ENCODE results near the gene NAV2. TPM values are rescaled to one million over a fixed set of nuclear protein-coding genes. Genes with fewer than 3 reads are reported as not detected.

The NAV2 gene
- total RNA-seq, 1 experiment from 2014 or later = 2.1 TPM

- no peak for TF ChIP-seq EZH2 (IDR thresholded peaks at IDR 0.05)
- no peak for TF ChIP-seq ATF3 (IDR thresholded peaks at IDR 0.05)
- TF ChIP-seq YY1 (IDR thresholded peaks at IDR 0.05; ENCODE audit: extremely low read depth, insufficient replicate concordance, low read depth, low read length) = peak; percentile 59
Measured at GRCh38 chr11:19679952-19680828, 32.4 kb upstream of the NAV2 start (continued).

DNA sequence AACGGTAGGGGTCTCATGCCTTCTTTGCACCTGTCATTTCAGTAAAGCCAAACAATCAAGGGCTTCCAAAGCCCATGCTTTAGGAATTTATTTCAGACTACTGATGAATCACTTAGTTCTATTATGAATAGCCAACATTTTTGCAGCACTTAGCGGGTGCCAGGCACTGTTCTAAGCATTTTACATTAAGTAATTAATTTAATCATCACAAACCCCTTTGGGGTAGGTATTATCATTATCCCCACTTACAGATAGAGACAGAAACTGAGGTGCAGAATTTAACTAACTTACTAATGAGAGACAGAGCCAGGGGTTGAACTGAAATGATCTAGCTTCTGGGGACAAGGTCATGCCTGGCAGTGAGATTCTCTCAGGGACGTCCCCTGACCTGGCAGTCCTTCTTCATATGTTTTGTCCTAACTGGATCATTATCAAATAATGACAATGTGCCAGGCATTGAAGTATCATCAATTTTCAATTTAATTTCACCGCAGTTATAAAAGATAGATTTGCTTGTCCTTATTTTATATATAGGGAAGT, 31.7 kb upstream of the NAV2 start:
- H3K4me1 ChIP-seq (ENCODE audit: control insufficient read depth in 1 of 2, insufficient read depth in 2 of 2, low read length in 2 of 2) = peaks cover 11 to 37% of the 10 kb centered on the region in 2 experiments
- no peak for TF ChIP-seq POLR2A (IDR thresholded peaks at IDR 0.05; ENCODE audit: borderline replicate concordance, extremely low read depth, insufficient read depth, insufficient read length)
- TF ChIP-seq POLR2AphosphoS5 (IDR thresholded peaks at IDR 0.05; ENCODE audit: low read depth, low read length) = no peak
- TF ChIP-seq ZNF274 (IDR thresholded peaks at IDR 0.05; ENCODE audit: low read depth, low read length) = no peak
- TF ChIP-seq ZFX (IDR thresholded peaks at IDR 0.05) = no peak
- no peak for TF ChIP-seq CEBPB (IDR thresholded peaks at IDR 0.05; ENCODE audit: low read depth)
- TF ChIP-seq, protein P1, sequence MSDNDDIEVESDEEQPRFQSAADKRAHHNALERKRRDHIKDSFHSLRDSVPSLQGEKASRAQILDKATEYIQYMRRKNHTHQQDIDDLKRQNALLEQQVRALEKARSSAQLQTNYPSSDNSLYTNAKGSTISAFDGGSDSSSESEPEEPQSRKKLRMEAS (IDR thresholded peaks at IDR 0.05) = no peak
- no peak for TF ChIP-seq FOSL1 (IDR thresholded peaks at IDR 0.05; ENCODE audit: low read depth)
- no peak for TF ChIP-seq ZBTB33 (IDR thresholded peaks at IDR 0.05; ENCODE audit: extremely low read depth, insufficient replicate concordance, low read length)
- no peak for TF ChIP-seq EGR1 (IDR thresholded peaks at IDR 0.05; ENCODE audit: low read depth)
- no peak overlapping the region for H3K27ac ChIP-seq (ENCODE audit: low read depth, low read length)
- ChIA-PET RAD21 (ENCODE audit: low non-redundant PET in 1 of 2, low total read pairs in 2 of 2, uncharacterized antibody in 2 of 2, unreplicated experiment in 2 of 2) (no interaction called here), POLR2A (no interaction called here), CTCF (no interaction called here)
- no peaks in the 10 kb centered on the region for H3K9me3 ChIP-seq (ENCODE audit: control insufficient read depth in 1 of 2, insufficient read depth in 1 of 2, low read depth in 1 of 2, low read length in 2 of 2)
- intact Hi-C loops (cut with micrococcal nuclease) = no loop called here
- peak overlapping the region; percentile 72 for H3K4me2 ChIP-seq (ENCODE audit: low read length)
- H3K36me3 ChIP-seq (ENCODE audit: control insufficient read depth in 1 of 2, insufficient read depth in 2 of 2, low read length in 2 of 2) = no peaks in the 10 kb centered on the region
- H3K27me3 ChIP-seq (ENCODE audit: insufficient read depth, low read length) = no peaks in the 10 kb centered on the region
- no peak overlapping the region for H3K4me3 ChIP-seq (replicated peaks in 1 of 2; ENCODE audit: low read depth in 1 of 2, low read length in 2 of 2)
- H3K9ac ChIP-seq (ENCODE audit: low read length) = peak overlapping the region; percentile 35; the same call in 1 of the 2 replicates
- no peaks in the 10 kb centered on the region for H4K20me1 ChIP-seq (ENCODE audit: insufficient read depth)
- ATAC-seq = no peak
- H3K9me2 ChIP-seq (ENCODE audit: insufficient read depth) = no peaks in the 10 kb centered on the region
- no TSS peak for BruUV-seq (replicated peaks)
- H3K79me2 ChIP-seq (ENCODE audit: insufficient read depth, low read length) = no peaks in the 10 kb centered on the region
- no peak for DNase-seq (ENCODE audit: low read depth, low spot score)
- no peak overlapping the region for H2AFZ ChIP-seq (ENCODE audit: low read depth, low read length, poor library complexity, severe bottlenecking)

All from HCT116 (cell line).